Endothelial cell (in vitro differentiated cells): ENCODE measurements around the gene DNAL4. TPM values are rescaled to one million over a fixed set of nuclear protein-coding genes. Genes with fewer than 3 reads are reported as not detected.

Experiments
- DNase-seq: peaks from one replicate; pipeline ENCODE4 v3.0.0; 2021; ENCODE audit warnings: low spot score
- H3K27ac Mint-ChIP-seq: one replicate; pipeline ENCODE4 v1.8.0; 2021; ENCODE audit warnings: mixed read lengths, inconsistent platforms; ENCODE audit not compliant: unreplicated experiment
- H3K27me3 Mint-ChIP-seq: one replicate; pipeline ENCODE4 v1.8.0; 2021; ENCODE audit warnings: mild to moderate bottlenecking, moderate library complexity, mixed read lengths, inconsistent platforms; ENCODE audit not compliant: unreplicated experiment
- H3K36me3 Mint-ChIP-seq: one replicate; pipeline ENCODE4 v1.8.0; 2021; ENCODE audit warnings: mild to moderate bottlenecking, low read depth, mixed read lengths, inconsistent platforms; ENCODE audit not compliant: unreplicated experiment
- H3K4me1 Mint-ChIP-seq: one replicate; pipeline ENCODE4 v1.8.0; 2021; ENCODE audit warnings: mild to moderate bottlenecking, mixed read lengths, inconsistent platforms; ENCODE audit not compliant: unreplicated experiment
- H3K4me3 Mint-ChIP-seq: one replicate; pipeline ENCODE4 v1.8.0; 2021; ENCODE audit warnings: mild to moderate bottlenecking, mixed read lengths, inconsistent platforms; ENCODE audit not compliant: unreplicated experiment
- H3K9me3 Mint-ChIP-seq: one replicate; pipeline ENCODE4 v1.8.0; 2021; ENCODE audit warnings: mixed read lengths, inconsistent platforms; ENCODE audit not compliant: unreplicated experiment
- CTCF ChIP-seq: fragments of 200-600 bp; sonication (generic); IDR thresholded peaks from one replicate; pipeline ENCODE4 v1.5.0; 2021; ENCODE audit warnings: antibody characterized with exemption; ENCODE audit not compliant: unreplicated experiment
- total RNA-seq: library from RNA; stranded (reverse); fragmentation: NEBNext Ultra II Directional; extraction: Animal tissue kit (Norgen Biotek cat#: 25700); gene quantifications from one replicate; pipeline ENCODE4 v1.2.1, GENCODE V29; 2021; ENCODE audit not compliant: unreplicated experiment

Gene DNAL4
- total RNA-seq, 1 donor from 2014 or later, result 20.2 TPM

DNA sequence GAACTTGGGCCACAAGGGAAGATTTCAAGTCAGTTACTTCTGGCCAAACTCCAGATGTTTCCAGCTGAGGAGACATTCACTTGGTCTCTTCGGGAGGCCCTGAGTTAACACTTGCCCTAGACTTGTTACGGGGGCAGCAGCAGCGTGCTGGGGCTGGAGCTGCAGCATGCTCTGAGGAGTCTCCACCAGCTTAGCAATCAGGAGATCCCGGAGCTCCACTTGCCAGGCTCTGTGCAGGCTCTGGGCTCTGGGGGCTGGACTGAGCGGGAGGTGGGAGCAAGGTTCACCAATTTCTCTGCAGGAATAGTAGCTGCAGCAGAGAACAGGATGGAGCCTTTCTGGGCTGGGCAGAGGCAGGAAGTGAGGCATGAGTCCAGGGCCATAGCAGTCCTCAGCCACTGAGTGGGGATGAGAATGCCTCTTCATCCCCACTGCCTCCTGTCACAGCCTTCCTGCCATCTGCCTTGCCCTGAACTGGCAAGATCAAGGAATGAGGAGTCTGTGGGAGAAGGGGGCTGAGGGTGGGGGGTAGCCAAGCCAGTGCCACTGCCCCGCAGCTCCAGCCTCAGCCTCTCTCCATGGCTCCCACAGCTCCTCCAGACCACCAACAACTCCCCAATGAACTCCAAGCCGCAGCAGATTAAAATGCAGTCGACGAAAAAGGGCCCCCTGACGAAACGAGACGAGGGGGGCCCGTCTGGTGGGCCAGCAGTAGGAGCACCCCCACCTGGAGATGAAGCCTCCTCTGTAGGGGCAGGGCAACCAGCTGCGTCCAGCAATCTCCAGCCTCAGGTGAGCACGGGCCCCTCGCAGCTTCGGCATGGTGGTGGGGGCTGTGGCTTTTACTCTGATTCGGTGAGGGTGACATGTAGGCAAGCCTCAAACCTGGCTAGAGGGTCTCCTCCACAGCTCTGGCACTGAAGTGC lies 64.8 kb downstream of the DNAL4 start:
- Mint-ChIP-seq H3K4me3 (no peak overlapping the region), H3K36me3 (peaks cover 48% of the 10 kb centered on the region), H3K27me3 (peaks cover 5% of the 10 kb centered on the region), H3K27ac (peak overlapping the region; percentile 18), H3K4me1 (peaks cover 9% of the 10 kb centered on the region), H3K9me3 (no peaks in the 10 kb centered on the region)
- TF ChIP-seq CTCF, result no peak
- DNase-seq, result no peak

Other genes starting within 250 kb of the DNAL4 start
- gene DMC1, start 224.0 kb downstream of the DNAL4 start, total RNA-seq, result 3.5 TPM
- gene FAM227A, start 137.8 kb downstream of the DNAL4 start, total RNA-seq, result 2.5 TPM
- gene CBY1, start 137.5 kb downstream of the DNAL4 start, total RNA-seq, result 29.7 TPM
- gene TOMM22, start 112.2 kb downstream of the DNAL4 start, total RNA-seq, result 108 TPM
- 49.6 TPM for gene JOSD1, start 93.2 kb downstream of the DNAL4 start, total RNA-seq
- 44.5 TPM for gene GTPBP1, start 88.2 kb downstream of the DNAL4 start, total RNA-seq
- 74.4 TPM for gene SUN2, start 38.1 kb downstream of the DNAL4 start, total RNA-seq
- gene NPTXR, start 49.9 kb upstream of the DNAL4 start, total RNA-seq, result 0.62 TPM
- 11.0 TPM for gene CBX6, start 78.1 kb upstream of the DNAL4 start, total RNA-seq
- not detected for gene APOBEC3A, start 163.5 kb upstream of the DNAL4 start, total RNA-seq
- gene APOBEC3B, start 188.2 kb upstream of the DNAL4 start, total RNA-seq, result 1.0 TPM
- 10.9 TPM for gene APOBEC3C, start 220.1 kb upstream of the DNAL4 start, total RNA-seq
- gene APOBEC3D, start 227.0 kb upstream of the DNAL4 start, total RNA-seq, result 6.5 TPM
- gene APOBEC3F, start 246.7 kb upstream of the DNAL4 start, total RNA-seq, result 21.1 TPM